ENCODE results near the gene CASKIN2. TPM values are rescaled to one million over a fixed set of nuclear protein-coding genes. Genes with fewer than 3 reads are reported as not detected.

The CASKIN2 gene
- polyA plus RNA-seq, 3 donors, result 27.2 to 31.2 (median 29.0) TPM

GRCh38 chr17:75507733-75508719 is 7.3 kb downstream of the CASKIN2 start:
- no peak for DNase-seq (ENCODE audit: low read depth in 3 of 3, low spot score in 2 of 3)

GRCh38 chr17:75506888-75507287 is 8.4 kb downstream of the CASKIN2 start:
- no peak for DNase-seq (ENCODE audit: low read depth in 3 of 3, low spot score in 2 of 3)

- DNase-seq (ENCODE audit: low read depth in 3 of 3, low spot score in 2 of 3), result no peak
These were observed 9.2 kb downstream of the CASKIN2 start for GRCh38 chr17:75506134-75506533.

- no peak for DNase-seq (ENCODE audit: low read depth in 3 of 3, low spot score in 2 of 3)
These were observed 9.7 kb downstream of the CASKIN2 start for GRCh38 chr17:75505640-75506039.

- DNase-seq (ENCODE audit: low read depth in 3 of 3, low spot score in 2 of 3), result no peak
These were observed 10.3 kb downstream of the CASKIN2 start for GRCh38 chr17:75505152-75505409.

- no peak for DNase-seq (ENCODE audit: low read depth in 3 of 3, low spot score in 2 of 3)
These were observed 10.8 kb downstream of the CASKIN2 start for GRCh38 chr17:75504347-75505151.

- DNase-seq (ENCODE audit: low read depth in 3 of 3, low spot score in 2 of 3), result no peak
These were observed 11.4 kb downstream of the CASKIN2 start for GRCh38 chr17:75503976-75504346.

- no peak for DNase-seq (ENCODE audit: low read depth in 3 of 3, low spot score in 2 of 3)
These were observed 11.9 kb downstream of the CASKIN2 start for GRCh38 chr17:75503337-75503950.

GRCh38 chr17:75502721-75503329 is 12.5 kb downstream of the CASKIN2 start:
- no peak for DNase-seq (ENCODE audit: low read depth in 3 of 3, low spot score in 2 of 3)

GRCh38 chr17:75502072-75502720 is 13.1 kb downstream of the CASKIN2 start:
- DNase-seq (ENCODE audit: low read depth in 3 of 3, low spot score in 2 of 3), result no peak

GRCh38 chr17:75501378-75502071 is 13.8 kb downstream of the CASKIN2 start:
- DNase-seq (ENCODE audit: low read depth in 3 of 3, low spot score in 2 of 3), result no peak

- no peak for DNase-seq (ENCODE audit: low read depth in 3 of 3, low spot score in 2 of 3)
These were observed 14.7 kb downstream of the CASKIN2 start for GRCh38 chr17:75500419-75501216.

GRCh38 chr17:75499313-75500022 is 15.9 kb downstream of the CASKIN2 start:
- no peak for DNase-seq (ENCODE audit: low read depth in 3 of 3, low spot score in 2 of 3)

GRCh38 chr17:75498726-75499213 is 16.6 kb downstream of the CASKIN2 start:
- DNase-seq (ENCODE audit: low read depth in 3 of 3, low spot score in 2 of 3), result no peak

- DNase-seq (ENCODE audit: low read depth in 3 of 3, low spot score in 2 of 3), result no peak
These were observed 17.2 kb downstream of the CASKIN2 start for GRCh38 chr17:75498039-75498725.

GRCh38 chr17:75496005-75496404 is 19.3 kb downstream of the CASKIN2 start:
- no peak for DNase-seq (ENCODE audit: low read depth in 3 of 3, low spot score in 2 of 3)

GRCh38 chr17:75494326-75494877 is 20.9 kb downstream of the CASKIN2 start:
- DNase-seq (ENCODE audit: low read depth in 3 of 3, low spot score in 2 of 3), result no peak
